ENCODE measurements around the gene ALMS1. TPM values are rescaled to one million over a fixed set of nuclear protein-coding genes. Genes with fewer than 3 reads are reported as not detected.
"Not testable (repeated sequence)": the region's sequence is repeated elsewhere in the genome, so short reads cannot be mapped to it uniquely, and the experiment has no call there.

The ALMS1 gene
- total and polyA plus RNA-seq, 3 experiments from 2014 or later, result 4.1 to 20.1 (median 18.8) TPM

GRCh38 chr2:73532381-73532780, 146.7 kb downstream of the ALMS1 start:
- CTCF ChIA-PET, result no interaction called here
- H3K9me3 ChIP-seq (ENCODE audit: low read length), result no peaks in the 10 kb centered on the region
- H3K4me1 ChIP-seq (ENCODE audit: insufficient read depth, low read length), result no peaks in the 10 kb centered on the region
- Mint-ChIP-seq H3K36me3 (peaks cover 49 to 96% (median 90%) of the 10 kb centered on the region in 3 donors), H3K4me3 (no peak overlapping the region), H3K4me1 (no peaks in the 10 kb centered on the region), H3K27me3 (no peaks in the 10 kb centered on the region), H3K27ac (no peak overlapping the region), H3K9me3 (peaks cover 19 to 54% (median 30%) of the 10 kb centered on the region in 5 donors)
- H3K27ac ChIP-seq (ENCODE audit: low read depth, low read length), result no peak overlapping the region
- no peaks in the 10 kb centered on the region for H3K36me3 ChIP-seq (ENCODE audit: insufficient read depth, low read length)
- H3K27me3 ChIP-seq (ENCODE audit: insufficient read depth, low read length, poor library complexity, severe bottlenecking), result no peaks in the 10 kb centered on the region
- H3K4me3 ChIP-seq (ENCODE audit: low read length), result no peak overlapping the region
- DNase-seq, result no peak
- POLR2A ChIA-PET, result no interaction called here

- H3K4me3 Mint-ChIP-seq, result no peak overlapping the region
- DNase-seq, result no peak
- Histone ChIP-seq H3K36me3 (ENCODE audit: insufficient read depth, low read length) (no peaks in the 10 kb centered on the region), H3K27me3 (ENCODE audit: insufficient read depth, low read length, poor library complexity, severe bottlenecking) (no peaks in the 10 kb centered on the region), H3K4me3 (ENCODE audit: low read length) (no peak overlapping the region), H3K9me3 (ENCODE audit: low read length) (peaks cover 4% of the 10 kb centered on the region), H3K4me1 (ENCODE audit: insufficient read depth, low read length) (no peaks in the 10 kb centered on the region), H3K27ac (ENCODE audit: low read depth, low read length) (no peak overlapping the region)
- peaks cover 5 to 43% (median 22%) of the 10 kb centered on the region in 5 donors for H3K9me3 Mint-ChIP-seq
- H3K36me3 Mint-ChIP-seq, result peaks cover 51 to 85% (median 68%) of the 10 kb centered on the region in 3 donors
- ChIA-PET CTCF (no interaction called here), POLR2A (no interaction called here)
- no peaks in the 10 kb centered on the region for H3K4me1 Mint-ChIP-seq
- H3K27me3 Mint-ChIP-seq, result no peaks in the 10 kb centered on the region
- H3K27ac Mint-ChIP-seq, result no peak overlapping the region
Observed at GRCh38 chr2:73536133-73536840, 150.7 kb downstream of the ALMS1 start.

- H3K36me3 ChIP-seq (ENCODE audit: insufficient read depth, low read length); H3K4me3 ChIP-seq (ENCODE audit: low read length); H3K4me1 Mint-ChIP-seq; H3K27me3 ChIP-seq (ENCODE audit: insufficient read depth, low read length, poor library complexity, severe bottlenecking); H3K9me3 ChIP-seq (ENCODE audit: low read length); H3K9me3 Mint-ChIP-seq; H3K4me1 ChIP-seq (ENCODE audit: insufficient read depth, low read length); CTCF ChIA-PET; H3K27ac ChIP-seq (ENCODE audit: low read depth, low read length); POLR2A ChIA-PET; H3K27ac Mint-ChIP-seq; H3K27me3 Mint-ChIP-seq; DNase-seq: not testable (repeated sequence)
- Mint-ChIP-seq H3K36me3 (peaks cover 21 to 47% (median 21%) of the 10 kb centered on the region in 3 donors), H3K4me3 (peak overlapping the region in 1 of 7 donors; percentile 21)
Observed at GRCh38 chr2:73560875-73561274, 175.2 kb downstream of the ALMS1 start.

- no peak for DNase-seq
- Histone ChIP-seq H3K4me1 (ENCODE audit: insufficient read depth, low read length) (no peaks in the 10 kb centered on the region), H3K36me3 (ENCODE audit: insufficient read depth, low read length) (no peaks in the 10 kb centered on the region), H3K27me3 (ENCODE audit: insufficient read depth, low read length, poor library complexity, severe bottlenecking) (no peaks in the 10 kb centered on the region), H3K9me3 (ENCODE audit: low read length) (no peaks in the 10 kb centered on the region), H3K27ac (ENCODE audit: low read depth, low read length) (no peak overlapping the region), H3K4me3 (ENCODE audit: low read length) (no peak overlapping the region)
- ChIA-PET POLR2A (no interaction called here), CTCF (no interaction called here)
- no peak overlapping the region for H3K27ac Mint-ChIP-seq
- H3K9me3 Mint-ChIP-seq, result no peaks in the 10 kb centered on the region
- peaks cover 21 to 47% (median 21%) of the 10 kb centered on the region in 3 donors for H3K36me3 Mint-ChIP-seq
- no peak overlapping the region for H3K4me3 Mint-ChIP-seq
- no peaks in the 10 kb centered on the region for H3K27me3 Mint-ChIP-seq
- no peaks in the 10 kb centered on the region for H3K4me1 Mint-ChIP-seq
Observed at GRCh38 chr2:73561422-73561821, 175.8 kb downstream of the ALMS1 start.

- no peak overlapping the region for H3K4me3 ChIP-seq (ENCODE audit: low read length)
- Mint-ChIP-seq H3K27me3 (no peaks in the 10 kb centered on the region), H3K4me1 (no peaks in the 10 kb centered on the region), H3K9me3 (no peaks in the 10 kb centered on the region), H3K36me3 (peaks cover 10 to 23% (median 12%) of the 10 kb centered on the region in 3 donors), H3K27ac (no peak overlapping the region), H3K4me3 (no peak overlapping the region)
- H3K9me3 ChIP-seq (ENCODE audit: low read length), result no peaks in the 10 kb centered on the region
- POLR2A ChIA-PET, result no interaction called here
- DNase-seq, result no peak
- CTCF ChIA-PET, result no interaction called here
- H3K4me1 ChIP-seq (ENCODE audit: insufficient read depth, low read length), result no peaks in the 10 kb centered on the region
- no peaks in the 10 kb centered on the region for H3K27me3 ChIP-seq (ENCODE audit: insufficient read depth, low read length, poor library complexity, severe bottlenecking)
- no peak overlapping the region for H3K27ac ChIP-seq (ENCODE audit: low read depth, low read length)
- no peaks in the 10 kb centered on the region for H3K36me3 ChIP-seq (ENCODE audit: insufficient read depth, low read length)
Observed at GRCh38 chr2:73564986-73565385, 179.3 kb downstream of the ALMS1 start.

GRCh38 chr2:73566288-73566878, 180.7 kb downstream of the ALMS1 start:
- Mint-ChIP-seq H3K27ac (no peak overlapping the region), H3K27me3 (no peaks in the 10 kb centered on the region), H3K4me3 (no peak overlapping the region), H3K9me3 (no peaks in the 10 kb centered on the region), H3K36me3 (peaks cover 4 to 12% (median 6%) of the 10 kb centered on the region in 3 donors), H3K4me1 (no peaks in the 10 kb centered on the region)
- Histone ChIP-seq H3K4me1 (ENCODE audit: insufficient read depth, low read length) (no peaks in the 10 kb centered on the region), H3K27me3 (ENCODE audit: insufficient read depth, low read length, poor library complexity, severe bottlenecking) (no peaks in the 10 kb centered on the region), H3K36me3 (ENCODE audit: insufficient read depth, low read length) (no peaks in the 10 kb centered on the region), H3K9me3 (ENCODE audit: low read length) (no peaks in the 10 kb centered on the region), H3K4me3 (ENCODE audit: low read length) (no peak overlapping the region), H3K27ac (ENCODE audit: low read depth, low read length) (no peak overlapping the region)
- no peak for DNase-seq
- CTCF ChIA-PET, result interaction anchor here (1.4 kb wide), 1 partner anchor 12 kb away, joined by 3 read pairs; no protein-coding TSS in a partner anchor
- POLR2A ChIA-PET, result no interaction called here

GRCh38 chr2:73575261-73575660, 189.6 kb downstream of the ALMS1 start:
- no peaks in the 10 kb centered on the region for H3K9me3 ChIP-seq (ENCODE audit: low read length)
- peaks cover 19 to 33% (median 28%) of the 10 kb centered on the region in 3 donors for H3K36me3 Mint-ChIP-seq
- no peak for DNase-seq
- H3K4me3 Mint-ChIP-seq, result no peak overlapping the region
- no peak overlapping the region for H3K27ac ChIP-seq (ENCODE audit: low read depth, low read length)
- no peak overlapping the region for H3K4me3 ChIP-seq (ENCODE audit: low read length)
- H3K27me3 Mint-ChIP-seq, result no peaks in the 10 kb centered on the region
- H3K36me3 ChIP-seq (ENCODE audit: insufficient read depth, low read length), result no peaks in the 10 kb centered on the region
- H3K27ac Mint-ChIP-seq, result no peak overlapping the region
- H3K4me1 ChIP-seq (ENCODE audit: insufficient read depth, low read length), result no peaks in the 10 kb centered on the region
- POLR2A ChIA-PET, result no interaction called here
- H3K4me1 Mint-ChIP-seq, result no peaks in the 10 kb centered on the region
- no peaks in the 10 kb centered on the region for H3K27me3 ChIP-seq (ENCODE audit: insufficient read depth, low read length, poor library complexity, severe bottlenecking)
- H3K9me3 Mint-ChIP-seq, result peaks cover 7 to 11% (median 8%) of the 10 kb centered on the region in 5 donors
- CTCF ChIA-PET, result no interaction called here

- POLR2A ChIA-PET, result no interaction called here
- H3K27ac Mint-ChIP-seq, result peak overlapping the region in 1 of 8 donors; percentile 7
- peaks cover 30 to 77% (median 34%) of the 10 kb centered on the region in 3 donors for H3K36me3 Mint-ChIP-seq
- H3K4me1 ChIP-seq (ENCODE audit: insufficient read depth, low read length), result no peaks in the 10 kb centered on the region
- H3K27me3 Mint-ChIP-seq, result no peaks in the 10 kb centered on the region
- no peaks in the 10 kb centered on the region for H3K9me3 ChIP-seq (ENCODE audit: low read length)
- no peak for DNase-seq
- H3K9me3 Mint-ChIP-seq, result peaks cover 11 to 28% (median 13%) of the 10 kb centered on the region in 5 donors
- H3K27ac ChIP-seq (ENCODE audit: low read depth, low read length), result no peak overlapping the region
- peaks cover 7 to 8% (median 7%) of the 10 kb centered on the region in 3 donors for H3K4me1 Mint-ChIP-seq
- CTCF ChIA-PET, result no interaction called here
- H3K4me3 Mint-ChIP-seq, result no peak overlapping the region
- no peaks in the 10 kb centered on the region for H3K27me3 ChIP-seq (ENCODE audit: insufficient read depth, low read length, poor library complexity, severe bottlenecking)
- no peaks in the 10 kb centered on the region for H3K36me3 ChIP-seq (ENCODE audit: insufficient read depth, low read length)
- no peak overlapping the region for H3K4me3 ChIP-seq (ENCODE audit: low read length)
Observed at GRCh38 chr2:73582364-73582763, 196.7 kb downstream of the ALMS1 start.

All from CD8-positive, alpha-beta memory T cell (primary cell).